ENCODE measurements around the gene BPGM.
"Not testable (repeated sequence)": the region's sequence is repeated elsewhere in the genome, so short reads cannot be mapped to it uniquely, and the experiment has no call there.

The BPGM gene

DNA sequence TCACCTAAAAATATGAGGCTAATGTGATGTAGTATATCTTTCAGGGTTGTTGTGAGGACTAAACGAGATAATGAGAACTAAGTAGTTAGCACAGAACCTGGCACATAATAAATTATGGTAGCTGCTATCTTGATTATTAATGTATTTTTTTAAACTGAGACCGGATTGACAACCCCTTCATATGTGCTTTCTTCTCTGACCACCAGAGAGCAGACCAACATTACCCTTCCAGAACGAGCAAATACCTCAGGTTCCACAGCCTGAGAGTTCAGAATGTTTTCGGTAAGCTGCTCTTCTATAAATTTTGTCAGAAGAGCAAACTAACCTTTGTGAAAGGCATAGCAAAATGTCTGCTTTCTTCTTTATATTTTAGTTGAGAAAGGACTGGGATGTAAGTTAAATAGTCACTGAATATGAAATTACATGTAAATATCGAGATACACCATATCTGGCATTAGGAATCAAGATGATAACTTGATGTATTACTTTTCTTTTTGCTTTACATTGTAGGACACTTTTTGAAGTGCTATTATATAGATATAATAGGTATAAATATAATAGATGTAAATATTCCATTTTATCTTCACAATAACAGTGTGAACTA, 13.6 kb upstream of the BPGM start:
- DNase-seq = peak; percentile 59

DNA sequence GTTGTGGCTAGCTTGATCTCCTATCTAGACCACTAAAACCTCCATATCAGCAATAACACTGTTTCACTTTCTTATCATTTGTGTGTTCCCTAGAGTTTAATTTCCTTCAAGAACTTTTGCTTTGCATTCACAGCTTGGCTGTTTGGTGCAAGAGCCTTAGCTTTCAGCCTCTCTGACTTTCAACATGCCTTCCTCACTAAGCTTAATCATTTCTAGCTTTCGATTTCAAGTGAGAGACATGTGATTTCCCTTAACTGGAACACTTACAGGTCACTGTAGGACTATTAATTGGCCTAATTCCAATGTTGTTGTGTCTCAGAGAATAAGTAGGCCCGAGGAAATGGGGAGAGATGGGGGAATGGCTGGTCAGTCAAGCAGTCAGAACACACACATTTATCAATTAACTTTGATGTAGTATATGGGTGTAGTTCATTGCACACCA, 10.6 kb upstream of the BPGM start:
- peak; percentile 76 for DNase-seq

DNA sequence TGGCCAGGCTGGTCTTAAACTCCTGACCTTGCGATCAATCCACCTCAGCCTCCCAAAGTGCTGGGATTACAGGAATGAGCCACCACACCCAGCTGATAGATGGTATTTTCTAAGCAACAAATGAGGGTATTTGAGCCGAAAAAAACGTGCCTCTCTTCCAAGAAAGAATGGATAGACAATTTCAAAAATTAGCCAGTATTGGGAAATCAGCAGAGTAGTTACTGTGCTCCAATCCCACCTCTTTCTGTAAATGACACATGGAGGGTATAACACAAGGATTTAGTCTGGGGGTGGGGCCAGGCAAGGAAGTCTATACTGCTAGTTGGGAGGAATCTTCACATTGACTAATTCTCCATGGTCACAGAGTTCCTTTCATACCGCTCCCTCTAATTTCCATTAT, 9.2 kb upstream of the BPGM start:
- no peak for DNase-seq

DNA sequence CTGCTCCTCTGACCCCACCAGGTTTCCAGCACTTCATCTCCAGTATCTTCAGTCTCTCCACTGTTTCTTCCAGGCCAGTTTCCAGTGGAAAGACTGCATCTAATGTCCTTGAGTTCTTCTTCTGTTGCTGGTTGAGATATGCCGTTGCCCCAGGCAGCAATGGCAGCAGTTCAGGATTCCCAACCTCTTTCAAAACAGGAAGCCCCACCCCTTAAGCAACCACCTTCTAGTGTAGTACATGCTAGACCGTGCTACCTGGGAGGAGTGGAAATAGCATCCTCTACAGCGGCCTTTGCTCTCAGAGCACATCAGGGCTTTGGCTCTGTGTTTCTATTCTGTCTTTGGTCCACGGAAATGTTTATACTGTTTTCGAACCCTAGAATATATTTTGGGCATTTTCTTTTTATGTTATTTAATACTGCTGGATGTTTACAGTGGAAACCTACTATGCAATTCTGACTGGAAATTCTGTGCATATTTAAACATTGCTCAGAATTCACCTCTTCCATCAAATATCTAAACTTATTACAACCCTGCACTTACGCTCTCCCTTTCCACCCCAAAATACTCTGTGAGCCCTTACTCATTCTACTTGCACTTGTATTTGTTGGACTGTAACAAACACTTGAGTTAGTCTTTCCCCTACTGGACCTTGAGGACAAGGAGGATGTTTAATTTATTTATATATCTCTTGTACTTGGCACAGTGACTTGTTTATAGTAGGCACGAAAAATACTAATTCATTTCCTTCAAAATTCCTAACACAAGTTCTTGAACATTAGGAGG, 8.5 kb upstream of the BPGM start:
- no peak for DNase-seq

DNA sequence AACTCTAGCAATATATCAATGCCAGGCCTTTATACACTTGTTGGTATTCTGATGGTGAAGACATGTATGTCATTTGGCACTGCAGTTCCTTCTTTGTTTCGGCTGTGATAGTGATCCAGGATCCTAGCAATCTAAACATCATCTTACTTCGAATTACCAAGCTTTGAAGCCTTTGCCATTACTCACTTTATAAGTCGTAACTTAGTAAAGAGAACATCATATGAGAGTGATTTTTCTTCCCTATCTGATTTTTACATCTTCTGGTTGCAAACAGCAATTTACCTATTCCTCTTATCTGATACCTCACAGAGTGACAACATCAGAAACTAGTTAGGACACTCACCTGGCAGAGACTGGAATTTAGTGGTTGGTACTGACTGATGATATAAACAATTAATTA, 7.6 kb upstream of the BPGM start:
- DNase-seq = no peak

DNA sequence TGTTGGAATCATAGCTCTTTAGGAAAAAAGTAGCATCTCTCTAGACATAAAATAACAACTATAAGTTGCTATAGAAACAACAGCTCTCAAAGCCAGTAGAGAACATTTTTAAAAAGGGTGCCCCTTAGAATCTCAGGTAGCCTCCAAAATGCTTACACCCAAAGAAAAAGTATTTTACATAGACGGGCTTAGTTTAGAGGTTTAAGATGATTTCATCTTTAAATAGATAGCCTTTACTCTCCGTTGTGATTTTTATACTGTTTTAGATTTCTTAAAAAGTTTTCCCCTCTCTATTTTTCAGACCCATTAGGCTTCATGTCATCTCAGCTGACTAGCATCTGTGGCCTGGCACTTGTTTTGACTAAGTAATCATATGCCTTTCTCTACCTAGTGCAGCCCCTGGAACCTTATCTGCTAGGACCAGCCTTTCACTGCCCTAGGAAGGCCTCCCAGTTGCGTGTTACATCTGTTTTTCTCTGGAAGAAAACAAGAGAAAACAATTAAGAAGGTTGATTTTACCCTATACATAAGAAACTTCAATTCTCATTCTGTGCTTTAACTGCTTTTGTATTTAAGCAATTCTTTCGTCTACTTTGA, 6.9 kb upstream of the BPGM start:
- DNase-seq = no peak

DNA sequence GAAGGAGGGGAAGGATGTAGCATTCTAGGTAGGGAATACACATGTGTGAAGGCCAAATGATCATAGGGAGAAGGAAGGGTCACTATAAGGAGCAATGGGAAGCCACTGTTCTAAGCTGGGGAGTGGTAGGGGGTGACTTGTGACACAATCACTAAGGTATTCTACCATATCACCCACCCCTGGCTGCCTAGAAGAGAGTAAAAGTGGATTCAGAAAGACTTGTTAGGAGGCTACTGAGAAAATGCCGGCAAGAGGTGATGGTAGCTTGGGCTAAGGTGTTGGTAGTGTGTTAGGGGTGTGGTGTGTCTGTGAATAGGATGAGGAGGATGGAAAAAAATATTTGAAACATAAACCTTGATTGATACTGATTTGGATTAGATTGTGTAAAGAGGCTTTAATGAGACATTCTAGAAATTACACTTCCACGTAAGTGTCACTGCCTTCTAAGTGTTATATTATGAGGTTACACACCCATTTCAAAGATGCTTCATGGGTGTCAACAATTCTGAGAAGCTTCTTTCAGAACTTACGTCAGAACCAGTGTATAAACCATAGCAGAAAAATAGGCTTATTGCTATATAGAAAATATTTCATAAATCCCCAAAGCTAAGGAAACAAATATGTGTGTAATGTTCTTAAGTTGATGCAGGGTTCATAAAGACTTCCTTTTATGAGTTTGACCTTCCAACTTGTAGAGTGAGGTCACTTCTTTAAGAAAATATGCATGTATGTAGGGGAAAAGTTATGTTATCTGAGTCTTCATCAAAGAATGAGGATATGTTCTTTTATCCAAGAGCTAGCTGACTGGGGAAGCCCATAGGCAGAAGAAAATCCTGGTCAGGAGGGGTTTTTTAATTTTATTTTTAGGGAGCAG, 5.6 kb upstream of the BPGM start:
- DNase-seq = peak; percentile 28

DNA sequence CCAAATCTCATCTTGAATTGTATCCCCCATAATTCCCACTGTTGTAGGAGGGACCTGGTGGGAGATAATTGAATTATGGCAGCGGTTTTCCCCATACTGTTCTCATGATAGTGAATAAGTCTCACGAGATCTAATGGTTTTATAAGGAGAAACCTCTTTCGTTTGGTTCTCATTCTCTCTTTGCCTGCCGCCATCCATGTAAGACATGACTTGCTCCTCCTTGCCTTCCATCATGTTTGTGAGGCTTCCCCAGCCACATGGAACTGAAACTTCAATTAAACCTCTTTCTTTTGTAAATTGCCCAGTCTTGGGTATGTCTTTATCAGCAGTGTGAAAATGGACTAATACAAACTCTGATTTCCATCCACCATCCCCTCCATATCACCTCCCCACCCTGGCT, 4.7 kb upstream of the BPGM start:
- DNase-seq = not testable (repeated sequence)

DNA sequence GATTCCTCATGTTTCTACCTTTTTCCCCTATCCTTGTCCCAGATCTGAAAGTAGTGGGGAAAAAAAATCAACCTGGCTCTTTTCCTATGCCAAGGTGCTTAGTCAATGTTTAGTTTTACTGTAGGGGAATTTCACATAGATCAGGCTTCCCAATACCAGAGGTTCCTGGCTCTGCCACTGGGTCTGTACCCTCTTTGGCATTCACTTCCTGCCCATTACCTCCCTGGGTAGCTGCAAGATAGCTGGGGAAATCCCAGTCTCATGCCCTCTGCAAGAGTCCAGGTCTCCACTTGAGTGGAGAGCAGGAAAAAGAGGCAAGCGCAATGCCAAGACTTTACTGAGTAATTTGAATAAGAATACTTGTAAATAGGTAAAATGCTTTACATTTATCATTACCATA, 3.5 kb upstream of the BPGM start:
- no peak for DNase-seq

DNA sequence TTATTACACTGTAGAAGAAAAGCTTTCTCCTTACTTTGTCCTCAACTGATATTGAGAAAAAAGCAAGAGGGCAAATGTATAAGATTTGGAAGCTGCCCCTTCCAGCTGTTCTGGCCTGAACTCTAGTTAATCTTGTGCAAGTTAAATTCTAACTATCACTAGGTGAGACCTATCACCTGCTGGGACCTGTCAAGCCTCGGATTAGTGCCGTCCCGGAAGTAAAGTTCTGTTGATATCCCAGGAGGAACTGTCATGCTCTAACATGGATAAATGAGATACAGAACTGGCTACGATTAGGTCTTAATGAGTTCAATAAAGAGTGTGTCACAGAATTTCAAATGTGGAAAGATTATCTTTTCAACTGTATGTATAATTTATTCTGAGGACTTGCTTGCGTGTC, 1.2 kb upstream of the BPGM start:
- DNase-seq = no peak

DNA sequence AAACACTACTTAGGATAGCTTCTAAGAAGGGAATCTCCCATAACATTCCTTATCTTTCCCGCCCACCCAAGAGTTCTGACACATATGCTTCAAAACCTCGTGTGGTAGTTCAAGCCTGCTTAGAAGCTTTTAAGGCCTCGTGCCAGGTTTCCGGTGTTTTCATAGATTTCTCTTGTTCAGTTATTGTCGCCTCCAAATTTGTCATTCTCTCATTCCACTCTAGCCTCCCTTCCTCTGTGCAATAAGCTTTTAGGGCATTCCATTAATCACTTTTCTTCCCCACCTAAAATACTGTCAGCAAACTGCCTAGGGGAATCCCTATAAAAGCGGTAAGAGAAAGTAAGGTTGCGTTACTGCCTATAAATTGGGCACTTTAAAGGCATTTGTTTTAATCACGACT, 718 bp upstream of the BPGM start:
- no peak for DNase-seq

DNA sequence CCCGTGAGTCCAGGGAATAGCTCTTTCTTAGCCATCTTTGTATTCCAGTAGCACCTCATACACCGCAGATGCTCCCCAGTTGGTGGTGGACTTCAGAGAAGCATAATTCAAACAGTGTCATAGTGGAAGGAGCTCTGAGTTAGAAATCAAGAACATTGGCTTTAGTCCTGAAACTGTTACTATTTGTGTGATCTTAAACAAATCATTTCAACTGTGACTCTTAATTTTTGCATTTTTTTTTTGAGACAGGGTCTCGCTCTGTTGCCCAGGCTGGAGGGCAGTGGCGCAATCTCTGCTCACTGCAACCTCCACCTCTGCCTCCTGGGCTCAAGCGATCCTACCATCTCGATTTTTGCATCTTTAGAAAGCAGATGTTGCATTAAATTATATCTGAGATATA, 1.8 kb downstream of the BPGM start:
- no peak for DNase-seq

DNA sequence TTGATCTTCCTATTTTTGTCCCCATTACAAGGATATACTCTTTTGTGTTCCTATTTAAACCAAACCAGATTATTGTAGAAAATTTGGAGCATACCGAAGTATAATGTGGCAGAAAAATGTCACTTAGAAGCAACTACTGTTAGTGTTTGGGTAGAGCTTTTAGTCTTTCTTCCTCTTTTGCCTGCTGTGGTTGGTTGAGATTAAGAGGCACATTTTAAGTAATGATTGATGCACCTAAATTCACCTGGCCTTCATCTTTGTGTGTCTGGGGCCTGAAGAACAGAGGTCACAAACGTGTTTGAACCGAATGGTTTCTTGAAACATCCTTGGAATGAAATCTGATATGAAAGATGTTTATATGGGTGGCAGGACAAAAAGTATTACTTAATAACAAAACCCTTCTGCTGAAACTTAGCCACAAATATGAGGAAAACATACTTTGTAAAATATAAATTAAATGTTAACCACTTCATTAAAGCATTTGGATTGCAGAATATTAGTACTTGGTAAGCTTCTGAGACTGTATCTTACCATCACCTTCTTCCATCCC, 2.6 kb downstream of the BPGM start:
- no peak for DNase-seq

DNA sequence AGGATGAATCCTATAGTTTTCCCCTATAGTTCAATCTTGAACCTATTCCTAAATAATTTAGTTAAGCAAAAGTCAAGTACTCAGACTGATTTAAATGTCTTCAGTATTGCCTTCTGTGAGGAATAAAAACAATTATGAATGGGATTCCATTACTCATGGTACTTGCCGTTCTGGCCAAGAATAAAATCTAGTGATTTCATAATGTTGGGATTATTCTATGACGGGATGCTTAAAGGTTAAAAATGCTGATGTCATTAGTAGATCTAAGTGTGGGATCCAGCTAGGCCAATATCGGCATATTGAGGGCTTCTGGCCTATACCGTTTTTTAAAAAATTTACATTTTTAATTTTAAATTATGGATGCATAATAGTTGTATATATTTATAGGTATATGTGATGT, 5.3 kb downstream of the BPGM start:
- DNase-seq = no peak

DNA sequence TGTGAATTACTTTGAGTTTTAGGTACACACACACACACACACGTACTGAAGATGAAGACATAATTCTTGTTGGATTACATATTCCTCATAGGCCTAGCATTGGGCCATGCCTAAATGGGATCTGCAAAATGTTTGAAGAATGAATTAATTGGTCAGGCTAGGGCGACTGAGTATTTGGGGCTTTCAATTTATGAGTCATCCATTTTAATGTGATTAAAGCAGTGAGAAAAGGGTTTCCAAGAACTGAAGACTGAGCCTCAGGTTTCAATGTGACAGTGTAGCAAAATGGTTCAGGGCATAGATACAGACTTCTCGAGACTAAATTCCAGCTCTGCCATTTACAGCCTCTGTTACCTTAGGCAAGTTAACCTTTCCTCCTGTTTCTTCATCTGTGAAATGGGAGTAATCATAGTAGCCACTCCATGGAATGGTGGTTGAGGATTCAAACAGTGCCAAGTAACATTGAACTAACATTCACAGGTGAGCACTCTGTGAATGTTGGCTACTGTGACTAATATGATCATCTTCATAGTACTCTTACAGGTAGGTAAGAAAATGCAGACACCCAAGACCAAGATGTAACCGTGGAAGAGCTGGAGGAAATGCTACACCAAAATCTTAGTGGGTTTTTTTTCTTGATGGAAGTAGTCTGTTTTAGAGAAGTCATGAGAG, 7.6 kb downstream of the BPGM start:
- peak; percentile 71 for DNase-seq

DNA sequence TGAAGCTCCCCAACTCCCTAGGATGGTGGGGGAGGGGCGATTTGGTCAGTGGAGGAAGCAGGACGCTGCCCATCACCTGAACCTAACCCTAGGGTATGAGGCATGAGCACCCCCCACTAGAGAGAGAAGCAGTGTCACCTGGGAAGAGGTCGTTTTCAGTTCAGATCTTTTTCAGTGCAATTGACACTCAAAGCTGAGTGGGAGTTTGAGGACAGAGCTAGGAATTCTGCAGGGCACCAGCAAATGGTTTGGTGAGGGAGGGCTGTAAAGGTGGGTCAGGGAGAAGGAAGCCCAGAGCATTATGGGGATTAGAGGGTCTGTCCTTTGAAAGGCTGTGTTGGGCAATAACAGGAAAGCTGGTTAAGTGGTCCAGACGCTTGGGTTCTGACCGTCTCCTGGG, 10.9 kb downstream of the BPGM start:
- DNase-seq = no peak

DNA sequence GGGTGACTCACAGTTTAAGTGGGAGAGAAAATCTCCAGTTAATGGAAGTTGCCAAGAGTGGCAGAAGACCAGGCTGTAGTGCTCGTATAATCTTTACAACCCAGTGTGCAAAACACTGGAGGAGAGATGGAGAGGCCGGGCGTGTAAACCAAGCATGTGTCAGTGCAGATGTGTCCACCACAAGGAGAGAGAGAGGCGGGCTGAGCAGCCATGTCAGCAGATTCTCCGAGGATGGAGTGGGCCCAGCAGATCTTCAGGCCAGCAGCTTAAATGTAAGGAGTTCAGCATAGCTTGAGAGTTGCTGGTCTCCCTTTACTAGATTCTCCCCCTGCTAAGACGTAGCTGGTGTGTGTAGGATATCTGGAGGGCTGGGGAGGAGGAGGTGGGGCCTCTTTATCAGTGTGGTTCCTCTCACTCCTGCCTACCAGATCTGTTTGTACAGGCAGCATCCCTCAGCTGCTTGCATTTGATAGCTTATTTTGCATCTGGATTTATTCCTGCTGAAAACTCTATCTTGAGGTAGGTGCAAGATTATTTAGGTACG, 13.7 kb downstream of the BPGM start:
- no peak for DNase-seq

DNA sequence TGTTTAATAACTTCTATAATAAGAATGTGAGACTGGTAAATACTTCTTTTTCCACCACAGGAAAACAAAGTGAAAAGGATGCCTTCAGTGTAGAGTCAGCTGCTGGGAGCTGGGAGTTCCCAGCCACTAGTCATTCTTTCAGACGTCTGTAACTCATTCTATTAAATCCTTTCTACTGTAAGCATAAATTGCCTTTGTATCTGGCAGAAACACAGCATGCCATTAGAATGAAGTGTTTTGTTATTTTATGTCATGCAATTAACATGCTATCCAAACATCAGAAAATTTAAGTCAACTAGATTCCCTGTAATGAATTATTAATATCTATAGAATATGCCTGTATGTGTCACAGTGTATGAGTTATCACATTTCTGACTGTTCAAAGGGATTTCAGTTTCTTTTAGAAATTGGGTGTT, 14.3 kb downstream of the BPGM start:
- DNase-seq = no peak

DNA sequence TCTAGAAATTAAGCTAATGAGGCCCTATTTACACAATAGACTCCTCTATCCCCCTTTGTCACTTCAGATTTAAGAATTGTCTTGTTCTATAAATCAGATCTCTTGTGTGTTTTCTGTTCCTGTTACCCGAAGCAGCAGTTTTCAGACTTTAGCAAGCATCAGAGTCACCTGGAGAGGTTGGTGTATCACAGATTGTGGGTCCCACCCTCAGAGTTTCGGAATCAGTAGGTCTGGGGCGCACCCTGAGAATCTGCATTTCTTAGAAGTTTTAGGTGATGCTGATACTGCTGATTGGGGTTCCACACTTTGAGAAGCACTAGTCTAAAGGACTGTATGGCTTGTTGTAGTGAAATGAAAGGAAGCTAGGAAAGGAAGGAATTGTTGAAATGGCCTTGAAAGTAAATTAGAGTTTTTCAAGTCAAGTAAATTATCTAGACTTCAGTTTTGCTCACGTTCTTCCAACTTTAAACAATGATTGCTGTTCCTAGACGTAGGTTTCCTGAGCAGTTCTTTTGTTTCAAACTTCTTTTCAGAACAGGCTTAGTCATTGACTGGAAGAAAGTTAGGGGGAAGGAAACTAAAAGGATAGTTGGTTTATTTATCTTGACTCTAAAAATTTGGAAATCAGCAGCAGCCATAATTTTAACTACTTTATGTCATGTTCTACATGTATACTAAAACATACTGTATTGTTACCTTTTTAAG, 15.7 kb downstream of the BPGM start:
- no peak for DNase-seq

DNA sequence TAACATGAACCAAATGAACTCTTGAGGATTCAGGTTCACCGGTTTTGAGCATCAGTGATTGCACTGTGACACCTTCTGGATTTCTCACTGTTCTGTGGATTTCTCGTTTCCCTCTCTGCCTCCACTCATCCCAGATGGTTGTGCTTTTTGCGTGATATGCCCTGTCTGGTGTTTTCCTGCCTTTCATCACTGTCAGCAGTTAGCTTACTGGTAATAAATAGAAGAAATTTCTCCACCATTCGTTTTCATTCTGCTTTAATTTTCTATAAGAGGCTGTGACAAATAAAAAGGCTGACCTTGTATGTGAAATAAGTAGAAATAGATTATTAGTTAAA, 16.2 kb downstream of the BPGM start:
- no peak for DNase-seq

DNA sequence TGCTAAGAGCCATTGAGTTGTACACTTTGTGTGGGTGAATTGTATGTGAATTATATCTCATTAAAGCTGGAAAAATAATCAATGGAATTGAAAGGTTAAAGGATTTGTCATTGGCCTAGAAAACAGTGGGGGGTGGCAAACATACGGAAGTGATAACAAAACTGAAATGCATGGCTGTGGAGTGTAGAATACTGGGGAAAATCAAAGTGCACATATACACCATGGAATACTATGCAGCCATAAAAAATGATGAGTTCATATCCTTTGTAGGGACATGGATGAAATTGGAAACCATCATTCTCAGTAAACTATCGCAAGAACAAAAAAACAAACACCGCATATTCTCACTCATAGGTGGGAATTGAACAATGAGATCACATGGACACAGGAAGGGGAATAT, 18.4 kb downstream of the BPGM start:
- not testable (repeated sequence) for DNase-seq

DNA sequence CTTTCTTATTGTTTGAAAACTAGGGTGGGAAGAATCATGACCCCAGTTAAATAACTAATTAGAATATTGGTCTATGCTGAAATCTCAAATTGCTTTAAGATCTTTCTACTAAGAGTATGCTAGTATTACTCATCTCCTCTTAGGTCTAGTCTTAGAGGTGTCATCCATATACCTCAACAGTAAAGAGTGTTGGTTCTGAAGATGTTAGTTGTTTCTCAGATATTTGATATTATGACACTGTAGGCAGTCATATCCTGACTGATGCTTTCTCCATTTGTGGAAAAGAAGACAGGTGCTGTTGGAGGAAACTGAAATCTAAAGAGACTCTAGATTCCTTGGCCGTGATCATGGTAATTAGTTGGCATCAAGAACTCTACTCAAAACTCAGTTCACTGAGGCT, 21.2 kb downstream of the BPGM start:
- DNase-seq = peak; percentile 28

Data from activated CD4-positive, alpha-beta T cell treated with anti-CD3 and anti-CD28 coated beads, Interleukin-2, Interleukin-6, amounts not matched to agents 100 ng/mL and 50 ng/mL, durations not matched to agents 16 hours and 8 hours (primary cell).